GM18505 (cell line): ENCODE measurements around the gene GRK6.

Source experiments
- ATAC-seq: cut with Tn5 transposase; IDR thresholded peaks from one replicate; pipeline ENCODE4 v1.9.1; 2021; ENCODE audit not compliant: unreplicated experiment
- POLR2A ChIP-seq: IDR thresholded peaks from 4 replicates; pipeline ENCODE4 v1.6.1; 2011; ENCODE audit warnings: borderline replicate concordance; ENCODE audit not compliant: insufficient read depth, insufficient read length; ENCODE audit errors: extremely low read depth

The GRK6 gene

GRCh38 chr5:177433658-177434217 lies 7.3 kb downstream of the GRK6 start:
- ATAC-seq: no peak
- TF ChIP-seq POLR2A: no peak

GRCh38 chr5:177434437-177434836 lies 8.0 kb downstream of the GRK6 start:
- ATAC-seq: no peak
- no peak for TF ChIP-seq POLR2A

GRCh38 chr5:177434942-177435738 lies 8.7 kb downstream of the GRK6 start:
- no peak for ATAC-seq
- no peak for TF ChIP-seq POLR2A

- TF ChIP-seq POLR2A: no peak
- ATAC-seq: no peak
Observed at GRCh38 chr5:177435847-177436536, 9.5 kb downstream of the GRK6 start.

GRCh38 chr5:177437623-177438022 lies 11.1 kb downstream of the GRK6 start:
- ATAC-seq: no peak
- no peak for TF ChIP-seq POLR2A

- no peak for ATAC-seq
Observed at GRCh38 chr5:177438468-177438867, 12.0 kb downstream of the GRK6 start.

GRCh38 chr5:177439518-177440053 lies 13.1 kb downstream of the GRK6 start:
- no peak for ATAC-seq
- no peak for TF ChIP-seq POLR2A

More at GRCh38 chr5:177438468-177438867, 12.0 kb downstream of the GRK6 start:
- peak; percentile 34 for TF ChIP-seq POLR2A

- no peak for TF ChIP-seq POLR2A
- no peak for ATAC-seq
Observed at GRCh38 chr5:177440211-177440989, 13.9 kb downstream of the GRK6 start.

GRCh38 chr5:177440990-177441780 lies 14.7 kb downstream of the GRK6 start:
- TF ChIP-seq POLR2A: no peak
- ATAC-seq: no peak

GRCh38 chr5:177442066-177442826 lies 15.8 kb downstream of the GRK6 start:
- no peak for TF ChIP-seq POLR2A
- ATAC-seq: no peak

- ATAC-seq: no peak
Observed at GRCh38 chr5:177443144-177443983, 16.9 kb downstream of the GRK6 start.

More at GRCh38 chr5:177443144-177443983, 16.9 kb downstream of the GRK6 start:
- no peak for TF ChIP-seq POLR2A
